HEK293 (cell line): ENCODE results near the gene ACVR1C.

Experiments used
- ZNF114 ChIP-seq: fragments of 450-650 bp; formaldehyde crosslinking; IDR thresholded peaks from 2 replicates; pipeline ENCODE4 v1.5.0; 2017; ENCODE audit warnings: missing biosample characterization, missing genetic modification characterization
- TF ChIP-seq, protein P1 (sequence below): fragments of 450-650 bp; formaldehyde crosslinking; IDR thresholded peaks from 2 replicates; pipeline ENCODE4 v1.5.1; 2016; ENCODE audit warnings: missing biosample characterization, missing genetic modification characterization

DNA sequence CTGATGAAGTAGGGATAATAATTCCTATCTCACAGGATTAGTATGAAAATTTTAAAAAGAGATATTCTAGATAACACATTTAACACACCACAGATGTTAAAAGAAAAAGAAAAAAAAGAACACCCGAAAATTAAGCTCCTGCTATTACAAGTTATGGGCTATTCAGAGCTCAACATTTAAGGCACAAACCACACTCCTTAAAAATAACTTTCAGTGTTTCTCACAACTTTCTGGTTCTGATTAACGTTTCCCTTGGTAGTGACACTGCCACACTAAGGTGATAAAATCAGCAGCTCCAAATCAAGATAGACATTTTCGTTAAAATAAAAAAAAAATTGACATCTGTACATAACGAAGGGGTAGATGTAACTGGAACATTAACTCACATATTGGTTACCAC lies 26.9 kb downstream of the ACVR1C start:
- TF ChIP-seq, protein P1, sequence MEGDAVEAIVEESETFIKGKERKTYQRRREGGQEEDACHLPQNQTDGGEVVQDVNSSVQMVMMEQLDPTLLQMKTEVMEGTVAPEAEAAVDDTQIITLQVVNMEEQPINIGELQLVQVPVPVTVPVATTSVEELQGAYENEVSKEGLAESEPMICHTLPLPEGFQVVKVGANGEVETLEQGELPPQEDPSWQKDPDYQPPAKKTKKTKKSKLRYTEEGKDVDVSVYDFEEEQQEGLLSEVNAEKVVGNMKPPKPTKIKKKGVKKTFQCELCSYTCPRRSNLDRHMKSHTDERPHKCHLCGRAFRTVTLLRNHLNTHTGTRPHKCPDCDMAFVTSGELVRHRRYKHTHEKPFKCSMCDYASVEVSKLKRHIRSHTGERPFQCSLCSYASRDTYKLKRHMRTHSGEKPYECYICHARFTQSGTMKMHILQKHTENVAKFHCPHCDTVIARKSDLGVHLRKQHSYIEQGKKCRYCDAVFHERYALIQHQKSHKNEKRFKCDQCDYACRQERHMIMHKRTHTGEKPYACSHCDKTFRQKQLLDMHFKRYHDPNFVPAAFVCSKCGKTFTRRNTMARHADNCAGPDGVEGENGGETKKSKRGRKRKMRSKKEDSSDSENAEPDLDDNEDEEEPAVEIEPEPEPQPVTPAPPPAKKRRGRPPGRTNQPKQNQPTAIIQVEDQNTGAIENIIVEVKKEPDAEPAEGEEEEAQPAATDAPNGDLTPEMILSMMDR (tag by site-specific recombination): no peak
- no peak for TF ChIP-seq ZNF114 (tag by site-specific recombination)
